Measurements from ENCODE around the gene GAREM1. TPM values are rescaled to one million over a fixed set of nuclear protein-coding genes. Genes with fewer than 3 reads are reported as not detected.
A peak's percentile ranks its signal among the peaks of the same experiment; 100 is the strongest.

Gene GAREM1
- total and polyA plus RNA-seq, 2 of the 8 experiments (the other 6 are each of a cell fraction or from before 2014, with no cell fraction given): 3.6 to 9.2 TPM

DNA sequence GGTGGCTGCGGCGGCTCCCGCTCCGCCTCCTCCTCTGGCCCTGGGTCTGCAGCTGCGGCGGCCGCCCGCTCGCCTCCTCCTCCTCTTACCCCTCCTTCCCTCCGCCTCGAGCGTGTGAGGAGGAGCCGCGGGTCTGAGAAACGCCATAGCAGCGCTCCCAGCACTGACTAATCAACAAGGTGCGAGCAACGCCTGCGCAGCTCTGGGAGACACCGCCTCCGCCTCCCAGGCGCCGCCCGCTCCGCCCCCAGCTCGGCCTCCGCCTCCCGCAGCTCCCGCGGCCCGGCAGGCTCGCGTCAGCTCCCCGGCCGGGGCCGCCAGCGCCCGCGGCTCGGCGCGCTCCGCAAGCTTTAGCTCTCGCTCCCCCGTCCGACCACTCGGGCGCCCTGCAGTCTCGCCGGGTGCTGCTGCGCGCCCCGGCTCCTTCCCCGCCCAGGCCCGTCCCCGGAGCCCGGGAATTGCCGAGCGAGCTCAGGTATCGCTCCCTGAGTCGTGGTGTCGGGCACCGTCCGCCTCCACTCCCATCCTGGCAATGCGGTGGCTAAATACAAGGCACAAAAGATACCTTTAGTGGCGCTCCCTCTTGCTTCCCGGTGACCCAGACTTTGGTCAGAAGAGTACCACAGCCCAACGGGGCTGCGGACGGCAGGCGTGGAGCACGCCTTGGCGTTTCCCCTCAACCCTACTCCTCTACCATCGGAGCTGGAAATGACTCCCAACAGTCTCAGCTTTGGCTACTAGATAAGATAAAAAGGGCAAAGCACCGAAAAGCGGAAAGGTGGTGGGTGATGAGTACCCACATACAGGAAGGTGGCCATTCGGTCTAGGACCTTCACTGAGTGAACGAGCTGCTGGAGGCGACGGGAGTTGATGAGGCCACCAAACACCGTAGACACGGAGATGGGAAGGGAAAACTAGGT, at the start of gene GAREM1 (continued):
- TF ChIP-seq YY1 (IDR thresholded peaks at IDR 0.05; ENCODE audit: low read depth, low read length) (no peak), BACH1 (IDR thresholded peaks at IDR 0.05; ENCODE audit: low read length) (no peak), ATF2 (IDR thresholded peaks at IDR 0.05; ENCODE audit: low read length) (no peak), RBBP5 (IDR thresholded peaks at IDR 0.05; ENCODE audit: borderline replicate concordance, low read depth, low read length) (peak; percentile 68), POLR2AphosphoS5 (IDR thresholded peaks at IDR 0.05; ENCODE audit: low read depth, low read length) (peak; percentile 82), MAFK (IDR thresholded peaks at IDR 0.05; ENCODE audit: low read depth, low read length) (no peak), EGR1 (IDR thresholded peaks at IDR 0.05; ENCODE audit: borderline replicate concordance, low read depth, low read length) (peak; percentile 71; the same call in 1 of the 2 replicates), JUN (IDR thresholded peaks at IDR 0.05; ENCODE audit: low read depth, low read length) (no peak), CTBP2 (IDR thresholded peaks at IDR 0.05; ENCODE audit: borderline replicate concordance, insufficient read depth, insufficient read length, low read length) (peak; percentile 56), RNF2 (IDR thresholded peaks at IDR 0.05; ENCODE audit: borderline replicate concordance, low read depth, low read length, missing control alignments, poor library complexity, severe bottlenecking) (no peak), EP300 (IDR thresholded peaks at IDR 0.05; ENCODE audit: borderline replicate concordance in 1 of 2, low read depth in 2 of 2, low read length in 2 of 2) (no peak), GTF2F1 (IDR thresholded peaks at IDR 0.05; ENCODE audit: borderline replicate concordance, low read depth, low read length) (no peak), BCL11A (IDR thresholded peaks at IDR 0.05; ENCODE audit: low read depth in 2 of 2, low read length in 2 of 2) (no peak), E2F6 (IDR thresholded peaks at IDR 0.05) (no peak), FOSL1 (IDR thresholded peaks at IDR 0.05; ENCODE audit: insufficient read depth, low read depth, low read length) (no peak), CTCF (IDR thresholded peaks at IDR 0.05; ENCODE audit: control extremely low read depth in 1 of 3, insufficient read depth in 1 of 3, low read depth in 1 of 3, low read length in 3 of 3) (peak; percentile 50 to 60 (median 55)), SP1 (IDR thresholded peaks at IDR 0.05; ENCODE audit: low read depth, low read length) (no peak)

Measured in H1 (cell line).